ENCODE data around the gene SIX6. TPM values are rescaled to one million over a fixed set of nuclear protein-coding genes. Genes with fewer than 3 reads are reported as not detected.

SIX6 gene
- total RNA-seq, 4 donors from 2014 or later, result not detected

DNA sequence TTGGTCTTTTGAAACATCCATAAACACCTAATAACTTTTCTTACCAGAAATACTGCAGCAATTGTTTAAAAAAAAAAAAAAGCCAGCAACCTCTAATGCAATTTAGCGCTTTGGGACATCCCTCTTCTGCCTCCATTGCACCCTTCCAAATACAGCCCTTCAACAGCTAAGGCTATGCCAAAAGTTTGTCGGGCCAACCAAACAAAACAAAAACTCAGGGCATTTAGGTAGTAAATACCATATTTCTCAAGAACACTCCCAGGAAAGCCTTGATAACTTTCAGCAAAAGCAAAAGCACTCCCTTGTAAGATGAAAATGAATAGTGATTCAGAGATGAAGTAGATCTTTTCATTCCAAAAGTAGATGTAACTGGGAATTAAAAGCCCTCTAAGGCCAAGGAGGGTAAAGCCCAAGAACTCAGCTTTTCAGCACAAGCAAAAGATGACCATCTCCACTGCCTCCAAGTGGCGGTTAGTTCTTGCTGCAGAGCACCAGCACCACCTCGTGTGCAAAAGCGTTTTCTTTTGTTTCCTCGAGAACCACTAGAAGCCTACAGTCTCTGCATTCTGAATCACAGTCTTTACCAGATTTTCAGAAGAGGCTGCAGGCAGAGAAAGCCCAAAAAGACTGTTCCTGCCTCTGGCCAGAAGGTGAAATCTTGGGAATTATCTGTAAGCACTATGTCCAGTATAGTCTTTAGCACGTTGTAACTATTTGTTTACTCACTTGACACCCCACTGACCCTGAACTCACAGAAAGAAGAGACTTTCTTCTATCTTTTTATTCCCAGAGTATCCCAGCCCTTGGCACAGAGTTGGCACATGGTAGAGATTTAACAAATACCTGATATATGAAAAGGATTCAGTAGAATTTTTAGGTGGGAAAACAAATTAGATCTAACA lies 53.1 kb downstream of the SIX6 start:
- no peaks in the 10 kb centered on the region for H3K27me3 ChIP-seq
- no peak overlapping the region for H3K27ac ChIP-seq
- H3K9me3 ChIP-seq, result no peaks in the 10 kb centered on the region
- H3K36me3 ChIP-seq, result no peaks in the 10 kb centered on the region
- TF ChIP-seq POLR2A (IDR thresholded peaks at IDR 0.05) (no peak), CTCF (IDR thresholded peaks at IDR 0.05) (peak in 4 of 6 experiments; percentile 17 to 45 (median 34))
- no peak for DNase-seq
- H3K4me3 ChIP-seq, result no peak overlapping the region
- no peaks in the 10 kb centered on the region for H3K4me1 ChIP-seq

Small RNA genes lying within 50 kb of the gene (small RNA-seq; reads per million reads assigned to genes)
- gene AL049874.4, result 0 reads per million in 2 donors

Other genes starting within 250 kb of the SIX6 start
- not detected for gene C14orf39, start 23.1 kb upstream of the SIX6 start, total RNA-seq
- gene SIX1, start 140.3 kb downstream of the SIX6 start, total RNA-seq, result not detected
- 1 to 10 TPM in 1 of 4 donors, not detected in 3; 2.1 TPM for gene SIX4, start 215.2 kb downstream of the SIX6 start, total RNA-seq
- 10 to 100 TPM in 3 of 4 donors, 1 to 10 TPM in 1; 7.5 to 66.8 (median 17.2) TPM for gene MNAT1, start 225.6 kb downstream of the SIX6 start, total RNA-seq

Data from Peyer's patch (tissue), 4 donors.